WERI-Rb-1 (cell line): Measurements from ENCODE around the gene DUSP3.

Experiments
- DNase-seq: peaks from one replicate; pipeline ENCODE4 v3.0.0-alpha.2; 2020
- H3K27ac ChIP-seq: fragments of 250-450 bp; sonication (Bioruptor Pico); 2 replicates; pipeline ENCODE4 v1.5.1; 2020; ENCODE audit warnings: mild to moderate bottlenecking, moderate library complexity
- H3K27me3 ChIP-seq: fragments of 250-450 bp; sonication (Bioruptor Pico); 2 replicates; pipeline ENCODE4 v1.5.1; 2021; ENCODE audit warnings: mild to moderate bottlenecking, low read depth, moderate library complexity; ENCODE audit not compliant: insufficient read depth, severe bottlenecking
- H3K36me3 ChIP-seq: fragments of 250-450 bp; sonication (Bioruptor Pico); 2 replicates; pipeline ENCODE4 v1.5.1; 2020; ENCODE audit warnings: mild to moderate bottlenecking, moderate library complexity
- H3K4me3 ChIP-seq: 2 replicates; pipeline ENCODE4 v1.5.1; 2011; ENCODE audit warnings: low read depth, mild to moderate bottlenecking, control low read depth, low read length
- H3K9me3 ChIP-seq: fragments of 250-450 bp; sonication (Bioruptor Pico); 2 replicates; pipeline ENCODE4 v1.5.1; 2021; ENCODE audit warnings: mild to moderate bottlenecking, moderate library complexity; ENCODE audit not compliant: severe bottlenecking
- CTCF ChIP-seq: IDR thresholded peaks from 2 replicates; pipeline ENCODE4 v1.5.1; 2011; ENCODE audit warnings: low read depth, mild to moderate bottlenecking, control low read depth, inconsistent platforms, low read length

Gene DUSP3

DNA sequence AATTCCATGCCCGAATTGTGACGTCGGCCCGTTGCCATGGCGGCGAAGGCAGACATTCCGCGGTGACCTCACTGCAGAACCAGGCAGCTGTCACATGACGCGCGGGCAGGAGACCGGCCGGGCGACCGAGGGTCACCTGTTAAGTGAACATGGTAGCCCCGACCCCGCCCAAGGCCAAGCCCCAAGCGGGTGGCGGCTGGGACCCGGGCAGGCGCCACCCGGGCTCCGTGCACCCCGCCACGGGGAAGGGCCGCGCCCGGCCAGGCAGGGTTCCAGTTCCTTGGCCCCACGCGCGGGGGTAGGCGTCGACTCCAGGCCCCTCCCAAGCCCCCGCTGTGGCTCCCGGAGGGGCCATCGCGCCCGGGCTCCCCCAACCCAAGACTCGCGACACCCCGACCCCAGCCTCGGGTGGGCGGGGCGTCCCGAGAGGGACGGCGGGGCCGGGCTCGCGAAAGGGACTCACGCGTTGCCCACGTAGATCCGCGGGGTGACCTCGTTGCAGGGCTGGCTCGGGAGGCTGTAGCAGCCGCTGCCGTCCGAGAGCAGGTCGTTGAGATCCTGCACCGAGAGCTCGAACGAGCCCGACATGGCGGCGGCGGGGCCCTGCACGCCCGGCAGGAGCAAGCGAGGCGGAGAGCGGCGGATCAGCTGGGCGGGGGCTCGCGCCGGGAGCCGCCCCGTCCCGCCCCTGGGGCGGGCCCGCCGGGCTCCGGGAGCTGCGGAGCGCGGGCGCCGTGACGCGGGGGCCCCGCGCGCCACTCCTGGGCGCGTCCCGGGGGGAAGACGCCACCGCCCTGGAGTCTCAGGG, at the start of gene DUSP3:
TSS of gene DUSP3 (minus strand) at position 641 of the 808 bp plus-strand sequence. CDS start at position 588, 53 bp downstream.
- TF ChIP-seq CTCF: no peak
- DNase-seq: peak; percentile 93
- H3K4me3 ChIP-seq: peak within 1 kb of the TSS; percentile 90

DNA sequence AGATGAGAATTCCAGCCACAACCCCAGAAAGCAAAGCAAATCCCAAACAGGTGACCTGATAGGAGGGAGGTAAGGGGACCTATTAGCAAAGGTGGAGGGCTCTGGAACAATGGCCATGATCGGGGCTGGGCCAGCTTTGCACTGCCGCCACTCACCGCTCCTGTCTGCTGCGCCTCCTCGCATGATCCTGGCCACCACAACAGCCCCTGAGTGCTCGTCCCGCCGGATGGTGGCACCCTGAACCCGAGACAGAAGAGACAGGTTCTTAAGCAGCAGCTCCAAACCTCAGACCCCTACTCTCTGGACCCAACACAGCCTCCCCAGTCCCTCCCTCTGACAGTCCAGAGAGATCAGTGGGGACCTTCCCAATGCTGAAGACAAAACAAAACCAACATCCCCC, 48.8 kb upstream of the DUSP3 start:
- Histone ChIP-seq H3K27me3 (no peaks in the 10 kb centered on the region), H3K4me3 (no peak overlapping the region), H3K36me3 (peaks cover 79% of the 10 kb centered on the region), H3K9me3 (no peaks in the 10 kb centered on the region), H3K27ac (no peak overlapping the region)
- no peak for TF ChIP-seq CTCF
- DNase-seq: no peak

More for the DNA sequence above, at the start of gene DUSP3:
- no peaks in the 10 kb centered on the region for H3K9me3 ChIP-seq
- peaks cover 36% of the 10 kb centered on the region for H3K36me3 ChIP-seq
- H3K27ac ChIP-seq: peak within 1 kb of the TSS; percentile 91
- no peaks in the 10 kb centered on the region for H3K27me3 ChIP-seq

- Histone ChIP-seq H3K27ac (no peak overlapping the region), H3K36me3 (peaks cover 78% of the 10 kb centered on the region), H3K4me3 (no peak overlapping the region), H3K27me3 (no peaks in the 10 kb centered on the region), H3K9me3 (no peaks in the 10 kb centered on the region)
- no peak for DNase-seq
- TF ChIP-seq CTCF: no peak
Measured at GRCh38 chr17:43826206-43826605, 47.4 kb upstream of the DUSP3 start.

DNA sequence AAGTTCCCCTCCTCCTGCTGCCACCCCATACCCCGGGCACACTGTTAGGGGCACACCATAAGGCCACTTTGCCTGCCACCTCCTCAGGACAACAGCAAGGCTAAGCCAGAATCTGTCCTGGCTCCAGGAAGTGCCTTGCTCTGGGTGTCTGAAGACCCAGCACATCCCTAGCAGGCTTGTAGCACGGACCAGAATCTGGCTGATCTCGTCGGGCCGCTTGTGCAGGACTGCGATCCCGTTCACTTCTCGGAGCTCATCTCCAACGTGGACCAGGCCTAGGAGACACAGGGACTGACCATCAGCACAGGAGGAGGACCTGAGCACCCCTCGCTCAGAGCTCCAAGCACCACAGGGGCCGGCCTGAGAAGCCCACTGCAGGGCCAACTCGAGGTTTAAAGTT, 46.8 kb upstream of the DUSP3 start:
- Histone ChIP-seq H3K36me3 (peaks cover 78% of the 10 kb centered on the region), H3K27ac (no peak overlapping the region), H3K9me3 (no peaks in the 10 kb centered on the region), H3K27me3 (no peaks in the 10 kb centered on the region), H3K4me3 (no peak overlapping the region)
- TF ChIP-seq CTCF: no peak
- DNase-seq: no peak

- Histone ChIP-seq H3K4me3 (no peak overlapping the region), H3K27ac (no peak overlapping the region), H3K9me3 (no peaks in the 10 kb centered on the region), H3K27me3 (no peaks in the 10 kb centered on the region), H3K36me3 (peaks cover 62% of the 10 kb centered on the region)
- no peak for DNase-seq
- no peak for TF ChIP-seq CTCF
Measured at GRCh38 chr17:43823350-43824084, 44.7 kb upstream of the DUSP3 start.
